ENCODE results near the gene USP6NL.

GRCh38 chr10:11539191-11539868, 72.1 kb downstream of the USP6NL start:
- TF ChIP-seq POLR2A (IDR thresholded peaks at IDR 0.05) (no peak), CTCF (IDR thresholded peaks at IDR 0.05) (no peak)

Data from lower leg skin (tissue), 3 donors.